ENCODE results near the gene TSR3. TPM values are rescaled to one million over a fixed set of nuclear protein-coding genes. Genes with fewer than 3 reads are reported as not detected.

Gene TSR3
- total RNA-seq, 4 donors from 2014 or later: 48.2 to 62.3 (median 53.6) TPM

DNA sequence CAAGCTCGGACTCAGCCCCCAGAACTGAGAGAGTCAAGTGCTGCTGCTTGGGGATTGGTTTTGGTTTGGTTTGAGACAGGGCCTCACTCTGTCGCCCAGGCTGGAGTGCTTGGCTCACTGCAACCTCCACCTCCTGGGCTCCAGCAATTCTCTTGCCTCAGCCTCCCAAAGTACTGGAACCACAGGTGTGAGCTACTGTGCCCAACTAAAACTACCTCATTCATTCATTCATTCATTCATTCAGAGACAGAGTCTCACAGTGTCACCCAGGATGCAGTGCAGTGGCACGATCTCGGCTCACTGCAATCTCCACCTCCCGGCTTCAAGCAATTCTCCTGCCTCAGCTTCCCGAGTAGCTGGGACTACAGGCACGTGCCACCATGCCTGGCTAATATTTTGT lies 38.1 kb upstream of the TSR3 start:
- H3K27ac ChIP-seq: no peak overlapping the region
- H3K9me3 ChIP-seq: no peaks in the 10 kb centered on the region
- H3K4me3 ChIP-seq: no peak overlapping the region
- H3K27me3 ChIP-seq: no peaks in the 10 kb centered on the region
- peaks cover 0 to 75% (median 3%) of the 10 kb centered on the region in 3 donors for H3K36me3 ChIP-seq
- no peaks in the 10 kb centered on the region for H3K4me1 ChIP-seq
- DNase-seq: no peak
- no peak for TF ChIP-seq POLR2A (IDR thresholded peaks at IDR 0.05)

DNA sequence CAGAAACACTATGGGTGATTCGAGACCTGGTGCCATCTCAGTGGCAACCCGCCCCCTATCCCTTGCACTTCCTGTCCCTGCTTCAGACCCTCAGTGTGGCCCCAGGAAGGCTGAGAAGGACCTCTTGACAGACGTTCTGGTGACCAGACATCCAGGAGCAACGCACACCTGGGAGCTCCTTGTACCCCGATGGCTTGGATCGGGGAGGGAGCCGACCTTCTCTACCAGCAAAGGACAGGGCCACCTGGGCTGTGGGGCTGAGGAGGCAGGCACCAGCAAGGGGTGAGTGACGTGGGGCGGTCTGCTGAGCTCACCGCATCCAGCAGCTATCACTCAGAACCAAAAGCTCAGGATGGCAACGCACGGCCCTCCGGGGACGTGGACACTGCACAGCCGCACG lies 35.7 kb upstream of the TSR3 start:
- DNase-seq: no peak
- H3K4me3 ChIP-seq: no peak overlapping the region
- TF ChIP-seq, protein P1, sequence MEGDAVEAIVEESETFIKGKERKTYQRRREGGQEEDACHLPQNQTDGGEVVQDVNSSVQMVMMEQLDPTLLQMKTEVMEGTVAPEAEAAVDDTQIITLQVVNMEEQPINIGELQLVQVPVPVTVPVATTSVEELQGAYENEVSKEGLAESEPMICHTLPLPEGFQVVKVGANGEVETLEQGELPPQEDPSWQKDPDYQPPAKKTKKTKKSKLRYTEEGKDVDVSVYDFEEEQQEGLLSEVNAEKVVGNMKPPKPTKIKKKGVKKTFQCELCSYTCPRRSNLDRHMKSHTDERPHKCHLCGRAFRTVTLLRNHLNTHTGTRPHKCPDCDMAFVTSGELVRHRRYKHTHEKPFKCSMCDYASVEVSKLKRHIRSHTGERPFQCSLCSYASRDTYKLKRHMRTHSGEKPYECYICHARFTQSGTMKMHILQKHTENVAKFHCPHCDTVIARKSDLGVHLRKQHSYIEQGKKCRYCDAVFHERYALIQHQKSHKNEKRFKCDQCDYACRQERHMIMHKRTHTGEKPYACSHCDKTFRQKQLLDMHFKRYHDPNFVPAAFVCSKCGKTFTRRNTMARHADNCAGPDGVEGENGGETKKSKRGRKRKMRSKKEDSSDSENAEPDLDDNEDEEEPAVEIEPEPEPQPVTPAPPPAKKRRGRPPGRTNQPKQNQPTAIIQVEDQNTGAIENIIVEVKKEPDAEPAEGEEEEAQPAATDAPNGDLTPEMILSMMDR (IDR thresholded peaks at IDR 0.05): no peak
- TF ChIP-seq POLR2A (IDR thresholded peaks at IDR 0.05): no peak
- H3K36me3 ChIP-seq: peaks cover 0 to 69% (median 0%) of the 10 kb centered on the region in 3 donors
- H3K27me3 ChIP-seq: no peaks in the 10 kb centered on the region
- no peak overlapping the region for H3K27ac ChIP-seq
- no peaks in the 10 kb centered on the region for H3K9me3 ChIP-seq
- H3K4me1 ChIP-seq: no peaks in the 10 kb centered on the region

DNA sequence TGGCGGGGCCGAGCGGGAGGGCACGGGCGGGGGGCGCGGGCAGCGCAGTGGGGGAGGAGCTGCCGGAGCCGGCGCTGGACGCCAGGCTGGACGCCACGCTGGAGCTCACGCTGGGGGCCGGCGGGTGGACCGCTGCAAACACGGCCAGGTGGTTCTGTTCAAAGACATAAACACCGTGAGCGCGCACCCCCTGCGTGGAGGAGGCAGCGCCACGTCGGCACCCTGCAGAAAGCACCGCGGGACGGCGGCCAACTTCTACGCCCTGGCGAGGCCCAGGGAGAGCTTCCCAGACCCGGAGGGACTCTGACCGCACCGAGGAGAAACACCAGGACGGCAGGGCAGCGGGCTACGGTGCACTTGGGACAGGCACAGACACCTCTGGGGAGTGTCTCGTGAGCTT lies 33.6 kb upstream of the TSR3 start:
- no peak overlapping the region for H3K27ac ChIP-seq
- no peaks in the 10 kb centered on the region for H3K27me3 ChIP-seq
- DNase-seq: no peak
- H3K36me3 ChIP-seq: peaks cover 0 to 68% (median 0%) of the 10 kb centered on the region in 3 donors
- H3K9me3 ChIP-seq: no peaks in the 10 kb centered on the region
- TF ChIP-seq, protein P1 (IDR thresholded peaks at IDR 0.05): no peak
- TF ChIP-seq POLR2A (IDR thresholded peaks at IDR 0.05): no peak
- no peaks in the 10 kb centered on the region for H3K4me1 ChIP-seq
- H3K4me3 ChIP-seq: no peak overlapping the region

DNA sequence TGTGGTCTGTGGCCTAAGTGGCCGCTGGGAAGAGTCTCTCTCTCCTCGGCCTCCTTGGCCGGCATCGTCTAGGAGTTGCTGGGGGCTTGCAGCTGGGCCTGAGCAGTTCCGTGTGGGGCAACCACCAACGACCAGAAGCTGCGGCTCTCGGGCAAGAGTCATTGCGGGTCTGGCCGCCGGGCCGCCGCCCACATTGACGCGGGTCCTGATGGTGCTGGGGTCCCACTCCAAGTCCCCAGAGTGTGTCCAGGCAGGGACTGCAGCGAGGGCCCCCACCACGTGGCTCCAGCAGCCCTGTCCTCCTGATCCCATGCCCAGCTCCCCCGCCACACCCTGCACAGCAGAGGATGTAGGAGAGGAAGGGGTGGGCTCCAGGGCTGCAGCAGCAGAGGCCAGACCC lies 31.9 kb upstream of the TSR3 start:
- H3K27me3 ChIP-seq: no peaks in the 10 kb centered on the region
- no peak overlapping the region for H3K27ac ChIP-seq
- H3K4me3 ChIP-seq: no peak overlapping the region
- no peak for TF ChIP-seq POLR2A (IDR thresholded peaks at IDR 0.05)
- TF ChIP-seq, protein P1 (IDR thresholded peaks at IDR 0.05): no peak
- no peak for DNase-seq
- H3K4me1 ChIP-seq: peaks cover 4 to 16% (median 10%) of the 10 kb centered on the region in 4 donors
- H3K9me3 ChIP-seq: no peaks in the 10 kb centered on the region
- H3K36me3 ChIP-seq: peaks cover 0 to 52% (median 0%) of the 10 kb centered on the region in 3 donors

DNA sequence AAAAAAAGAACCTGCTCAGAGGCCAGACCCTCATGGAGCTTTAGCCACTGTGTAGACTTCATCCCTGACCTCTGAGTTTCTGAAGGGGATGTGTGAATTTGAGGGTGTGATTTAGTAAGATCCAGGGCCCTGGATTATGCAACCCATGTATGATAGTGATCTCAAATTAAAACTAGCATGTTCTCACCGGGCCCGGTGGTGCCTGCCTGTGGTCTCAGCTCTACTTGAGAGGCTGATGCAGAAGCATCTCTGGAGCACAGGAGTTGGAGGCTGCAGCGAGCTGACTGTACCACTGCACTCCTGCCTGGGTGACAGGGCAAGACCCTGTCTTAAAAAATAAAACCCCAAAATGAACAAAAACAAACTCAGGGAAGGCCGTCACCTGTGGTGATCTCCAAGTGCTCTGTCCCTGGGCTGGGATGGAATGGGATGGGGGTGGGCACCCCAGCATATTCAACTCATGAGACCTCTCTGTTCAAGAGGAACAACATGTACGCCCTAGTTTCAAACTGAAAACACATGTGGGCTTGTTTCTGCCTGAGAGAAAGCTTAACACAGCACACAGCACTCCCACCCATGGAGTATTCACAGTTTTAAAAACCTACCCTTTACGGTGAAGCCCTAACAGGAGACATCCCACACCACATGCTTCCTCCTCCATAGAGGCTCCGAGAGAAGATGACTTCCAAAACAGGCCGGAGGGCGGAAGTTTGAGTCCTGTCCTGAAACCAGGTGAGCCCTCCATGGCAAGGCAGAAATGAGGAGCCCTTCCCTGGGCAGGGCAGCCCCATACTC lies 30.1 kb upstream of the TSR3 start:
- Histone ChIP-seq H3K27ac (no peak overlapping the region), H3K36me3 (peaks cover 0 to 43% (median 0%) of the 10 kb centered on the region in 3 donors), H3K9me3 (no peaks in the 10 kb centered on the region), H3K4me3 (no peak overlapping the region), H3K27me3 (no peaks in the 10 kb centered on the region), H3K4me1 (peaks cover 4 to 22% (median 13%) of the 10 kb centered on the region in 4 donors)
- TF ChIP-seq, protein P1 (IDR thresholded peaks at IDR 0.05): no peak
- TF ChIP-seq POLR2A (IDR thresholded peaks at IDR 0.05): no peak
- no peak for DNase-seq

DNA sequence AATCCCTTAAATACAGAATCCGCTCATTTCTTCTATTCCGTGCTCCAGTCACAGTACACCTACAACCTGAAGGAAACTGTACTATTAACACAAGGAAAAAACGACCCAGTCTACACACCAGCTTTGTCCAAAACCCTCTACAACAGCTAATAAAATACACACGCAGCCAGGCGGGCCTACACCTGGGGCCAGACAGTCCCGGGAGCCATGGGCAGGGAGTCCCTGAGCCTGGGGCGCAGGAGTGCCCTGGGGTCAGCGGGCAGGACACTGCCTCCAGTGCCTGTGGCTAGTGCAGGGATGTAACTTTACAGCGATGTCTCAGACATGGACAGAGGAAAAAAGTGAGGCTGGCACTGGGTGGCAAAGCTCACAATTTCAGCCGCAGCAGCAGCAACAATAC lies 28.5 kb upstream of the TSR3 start:
- DNase-seq: no peak
- H3K27ac ChIP-seq: no peak overlapping the region
- no peak for TF ChIP-seq POLR2A (IDR thresholded peaks at IDR 0.05)
- TF ChIP-seq, protein P1 (IDR thresholded peaks at IDR 0.05): no peak
- H3K9me3 ChIP-seq: no peaks in the 10 kb centered on the region
- H3K4me1 ChIP-seq: peaks cover 4 to 22% (median 13%) of the 10 kb centered on the region in 4 donors
- peak overlapping the region in 1 of 4 donors; percentile 54 for H3K4me3 ChIP-seq
- H3K27me3 ChIP-seq: no peaks in the 10 kb centered on the region
- peaks cover 0 to 46% (median 0%) of the 10 kb centered on the region in 3 donors for H3K36me3 ChIP-seq
